ENCODE data around the gene VEPH1.

VEPH1 gene

GRCh38 chr3:157541506-157542236 is 38.5 kb upstream of the VEPH1 start:
- no peak for DNase-seq (ENCODE audit: low read depth in 2 of 2)
- no peak overlapping the region for H3K4me3 ChIP-seq (replicated peaks in 1 of 2; ENCODE audit: low read depth in 2 of 2, low read length in 2 of 2)
- TF ChIP-seq CTCF (IDR thresholded peaks at IDR 0.05; ENCODE audit: low read depth, low read length), result no peak

GRCh38 chr3:157540656-157541055 is 37.4 kb upstream of the VEPH1 start:
- no peak for TF ChIP-seq CTCF (IDR thresholded peaks at IDR 0.05; ENCODE audit: low read depth, low read length)
- DNase-seq (ENCODE audit: low read depth in 2 of 2), result no peak
- H3K4me3 ChIP-seq (replicated peaks in 1 of 2; ENCODE audit: low read depth in 2 of 2, low read length in 2 of 2), result no peak overlapping the region

GRCh38 chr3:157535667-157536066 is 32.5 kb upstream of the VEPH1 start:
- no peak for TF ChIP-seq CTCF (IDR thresholded peaks at IDR 0.05; ENCODE audit: low read depth, low read length)
- H3K4me3 ChIP-seq (replicated peaks in 1 of 2; ENCODE audit: low read depth in 2 of 2, low read length in 2 of 2), result no peak overlapping the region
- DNase-seq (ENCODE audit: low read depth in 2 of 2), result no peak

- DNase-seq (ENCODE audit: low read depth in 2 of 2), result no peak
- no peak overlapping the region for H3K4me3 ChIP-seq (replicated peaks in 1 of 2; ENCODE audit: low read depth in 2 of 2, low read length in 2 of 2)
- no peak for TF ChIP-seq CTCF (IDR thresholded peaks at IDR 0.05; ENCODE audit: low read depth, low read length)
Observed at GRCh38 chr3:157534725-157535161, 31.5 kb upstream of the VEPH1 start.

GRCh38 chr3:157533298-157534070 is 30.3 kb upstream of the VEPH1 start:
- DNase-seq (ENCODE audit: low read depth in 2 of 2), result peak; percentile 81 to 95
- H3K4me3 ChIP-seq (replicated peaks in 1 of 2; ENCODE audit: low read depth in 2 of 2, low read length in 2 of 2), result peak overlapping the region; percentile 6 to 52
- TF ChIP-seq CTCF (IDR thresholded peaks at IDR 0.05; ENCODE audit: low read depth, low read length), result no peak

DNA sequence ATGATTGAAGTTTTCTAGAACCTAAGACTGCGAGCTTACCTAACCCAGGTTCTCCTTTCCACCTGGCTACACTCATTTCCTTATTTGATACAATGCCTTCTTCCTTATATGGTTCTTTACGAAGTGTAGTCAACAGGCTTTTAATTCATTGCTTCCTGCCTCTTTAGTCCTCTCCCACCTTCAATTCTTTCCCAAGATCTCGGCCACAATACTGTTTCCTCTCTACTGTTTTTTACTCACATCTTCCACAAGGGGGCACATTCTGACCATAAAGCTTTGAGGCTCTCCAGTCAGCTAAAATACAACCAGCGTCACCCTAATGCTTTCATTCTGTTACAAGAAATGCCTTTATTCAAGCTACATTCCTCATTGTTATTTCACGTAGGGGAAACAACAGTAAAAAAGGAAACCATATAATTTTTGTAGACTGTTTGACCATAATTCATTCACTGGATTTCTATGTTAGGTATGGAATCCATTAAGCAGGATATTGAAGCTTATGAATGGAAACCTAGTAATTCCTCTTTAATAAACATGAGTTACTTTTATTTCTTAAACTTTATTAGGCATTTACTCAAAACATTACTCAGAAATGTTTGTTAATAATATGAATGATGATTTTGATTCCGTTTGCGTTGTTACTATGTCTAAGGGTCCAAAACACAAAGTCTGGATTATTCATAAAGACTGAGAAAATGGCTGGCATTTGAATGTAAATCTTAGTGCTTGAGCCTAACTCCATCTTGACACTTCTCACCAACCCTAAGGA is 29.5 kb upstream of the VEPH1 start:
- peak; percentile 72 for TF ChIP-seq CTCF (IDR thresholded peaks at IDR 0.05; ENCODE audit: low read depth, low read length)
- peak; percentile 95 to 97 for DNase-seq (ENCODE audit: low read depth in 2 of 2)
- peak overlapping the region in 1 of 2 donors; percentile 52 for H3K4me3 ChIP-seq (replicated peaks in 1 of 2; ENCODE audit: low read depth in 2 of 2, low read length in 2 of 2)
